HG03571 (cell line): ENCODE data around the gene OR7C1.
"Not testable (repeated sequence)": the region's sequence is repeated elsewhere in the genome, so short reads cannot be mapped to it uniquely, and the experiment has no call there.

Experiments used
- ATAC-seq: cut with Tn5 transposase; IDR thresholded peaks from one replicate; pipeline ENCODE4 v1.9.1; 2021; ENCODE audit not compliant: unreplicated experiment

OR7C1 gene

GRCh38 chr19:14768001-14768400 lies 67.0 kb downstream of the OR7C1 start:
- no peak for ATAC-seq

- ATAC-seq = no peak
Observed at GRCh38 chr19:14767466-14767971, 67.5 kb downstream of the OR7C1 start.

GRCh38 chr19:14765841-14766240 lies 69.1 kb downstream of the OR7C1 start:
- ATAC-seq = not testable (repeated sequence)

GRCh38 chr19:14765403-14765802 lies 69.6 kb downstream of the OR7C1 start:
- ATAC-seq = not testable (repeated sequence)

GRCh38 chr19:14764401-14764800 lies 70.6 kb downstream of the OR7C1 start:
- no peak for ATAC-seq

- ATAC-seq = no peak
Observed at GRCh38 chr19:14763497-14764145, 71.4 kb downstream of the OR7C1 start.

- no peak for ATAC-seq
Observed at GRCh38 chr19:14762111-14762510, 72.9 kb downstream of the OR7C1 start.

GRCh38 chr19:14761607-14762006 lies 73.4 kb downstream of the OR7C1 start:
- no peak for ATAC-seq

GRCh38 chr19:14758816-14759215 lies 76.2 kb downstream of the OR7C1 start:
- ATAC-seq = no peak

- ATAC-seq = no peak
Observed at GRCh38 chr19:14748601-14749000, 86.4 kb downstream of the OR7C1 start.
